Measurements from ENCODE around the gene PRC1.

Gene PRC1

DNA sequence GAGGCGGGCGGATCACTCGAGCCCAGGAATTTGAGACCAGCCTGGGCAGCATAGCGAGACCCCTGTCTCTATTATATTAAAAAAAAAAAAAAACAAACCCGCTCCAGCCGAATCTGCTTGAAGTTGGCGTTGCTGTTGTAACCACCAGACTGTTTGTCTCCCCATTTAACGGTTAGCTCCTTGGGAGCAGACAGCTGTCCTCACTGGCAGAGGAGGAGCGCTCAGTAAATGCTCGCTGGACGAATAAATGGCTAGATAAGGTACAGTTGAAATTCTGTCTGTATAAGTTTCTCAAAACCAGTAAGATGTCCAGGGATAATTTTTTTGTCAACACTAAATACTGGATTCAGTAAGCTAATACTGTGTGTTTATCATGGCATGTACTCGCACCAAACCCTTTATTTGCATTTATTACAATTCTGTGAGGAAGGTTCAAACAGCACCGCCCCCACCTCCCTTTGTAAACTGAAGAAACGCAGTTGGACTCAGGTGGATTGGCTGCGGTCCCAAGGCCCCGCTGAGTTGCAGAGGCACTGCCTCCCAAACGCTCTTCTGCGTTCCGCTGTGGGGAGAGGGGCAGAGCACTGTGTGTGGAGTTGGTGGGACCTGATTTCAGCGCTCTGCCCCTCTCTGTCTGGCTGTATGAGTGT is 38.6 kb downstream of the PRC1 start:
- DNase-seq (ENCODE audit: low read depth in 3 of 3) = no peak

- DNase-seq (ENCODE audit: low read depth in 3 of 3) = peak; percentile 76 to 92 (median 78)
Measured at GRCh38 chr15:90954712-90955623, 39.4 kb downstream of the PRC1 start, which contains the start of gene RCCD1. RCCD1 (plus strand) TSS chr15:90954884; CDS start chr15:90956735, 1,851 bp downstream.

GRCh38 chr15:90953947-90954711 is 40.2 kb downstream of the PRC1 start:
- DNase-seq (ENCODE audit: low read depth in 3 of 3) = no peak

- DNase-seq (ENCODE audit: low read depth in 3 of 3) = no peak
Measured at GRCh38 chr15:90952901-90953677, 41.2 kb downstream of the PRC1 start.

DNA sequence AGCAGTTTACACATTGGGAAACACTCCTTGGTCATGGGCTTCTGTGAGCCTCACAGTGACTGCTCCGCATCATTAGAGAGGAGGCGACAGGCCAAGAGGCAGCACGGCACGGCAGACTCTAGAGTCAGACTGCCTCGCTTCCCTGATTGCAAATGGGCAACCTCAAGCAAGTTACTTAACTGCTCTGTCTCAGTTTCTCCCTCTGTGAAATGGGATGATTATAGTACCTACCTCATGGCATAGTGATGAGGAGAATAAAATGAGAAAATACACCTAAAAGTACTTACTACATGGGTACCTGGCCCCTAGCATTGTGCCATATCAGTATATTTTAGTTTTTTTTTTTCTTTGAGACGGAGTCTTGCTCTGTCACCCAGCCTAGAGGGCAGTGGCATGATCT is 43.7 kb downstream of the PRC1 start:
- no peak for DNase-seq (ENCODE audit: low read depth in 3 of 3)

GRCh38 chr15:90949979-90950675 is 44.2 kb downstream of the PRC1 start:
- no peak for DNase-seq (ENCODE audit: low read depth in 3 of 3)

GRCh38 chr15:90948506-90948905 is 45.8 kb downstream of the PRC1 start:
- no peak for DNase-seq (ENCODE audit: low read depth in 3 of 3)

DNA sequence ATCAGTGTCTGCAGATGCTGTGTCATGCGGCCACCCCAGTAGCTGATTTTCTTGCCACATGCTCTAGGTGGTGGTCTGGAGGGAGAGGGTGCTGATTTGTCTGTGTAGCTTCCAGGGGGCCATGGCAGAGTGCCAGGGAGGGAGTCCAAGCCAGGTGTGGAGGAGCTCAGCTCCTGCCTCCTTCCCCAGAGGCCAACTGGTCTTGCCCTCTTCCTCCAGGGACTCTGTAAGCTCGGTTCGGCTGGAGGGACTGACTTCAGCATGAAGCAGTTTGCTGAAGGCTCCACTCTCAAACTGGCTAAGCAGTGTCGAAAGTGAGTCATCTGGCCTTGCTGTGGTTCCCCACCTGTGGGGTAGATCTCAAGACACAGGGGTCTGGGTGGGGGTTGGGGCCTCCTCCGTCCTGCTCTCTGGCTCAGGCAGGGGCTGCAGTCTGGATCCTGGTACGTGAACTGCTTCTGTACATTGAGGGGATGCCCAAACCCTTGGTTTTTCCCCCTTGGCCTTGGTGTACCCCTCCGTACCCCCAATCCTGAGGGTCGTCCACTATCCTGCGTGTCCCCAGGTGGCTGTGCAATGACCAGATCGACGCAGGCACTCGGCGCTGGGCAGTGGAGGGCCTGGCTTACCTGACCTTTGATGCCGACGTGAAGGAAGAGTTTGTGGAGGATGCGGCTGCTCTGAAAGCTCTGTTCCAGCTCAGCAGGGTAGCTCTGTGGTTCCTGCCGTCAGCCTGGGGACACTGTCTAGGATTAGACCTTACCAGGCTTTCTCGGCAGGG is 46.6 kb downstream of the PRC1 start:
- DNase-seq (ENCODE audit: low read depth in 3 of 3) = no peak

- no peak for DNase-seq (ENCODE audit: low read depth in 3 of 3)
Measured at GRCh38 chr15:90946941-90947576, 47.3 kb downstream of the PRC1 start.

DNA sequence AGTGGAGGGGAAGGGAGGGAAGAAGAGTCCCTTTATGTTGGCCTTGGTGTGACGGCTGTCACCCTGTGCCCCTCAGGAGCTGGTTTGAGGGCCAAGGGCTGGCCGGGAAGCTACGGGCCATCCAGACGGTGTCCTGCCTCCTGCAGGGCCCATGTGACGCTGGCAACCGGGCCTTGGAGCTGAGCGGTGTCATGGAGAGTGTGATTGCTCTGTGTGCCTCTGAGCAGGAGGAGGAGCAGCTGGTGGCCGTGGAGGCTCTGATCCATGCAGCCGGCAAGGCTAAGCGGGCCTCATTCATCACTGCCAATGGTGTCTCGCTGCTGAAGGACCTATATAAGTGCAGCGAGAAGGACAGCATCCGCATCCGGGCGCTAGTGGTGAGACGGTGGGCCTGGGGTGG is 47.8 kb downstream of the PRC1 start:
- DNase-seq (ENCODE audit: low read depth in 3 of 3) = no peak

DNA sequence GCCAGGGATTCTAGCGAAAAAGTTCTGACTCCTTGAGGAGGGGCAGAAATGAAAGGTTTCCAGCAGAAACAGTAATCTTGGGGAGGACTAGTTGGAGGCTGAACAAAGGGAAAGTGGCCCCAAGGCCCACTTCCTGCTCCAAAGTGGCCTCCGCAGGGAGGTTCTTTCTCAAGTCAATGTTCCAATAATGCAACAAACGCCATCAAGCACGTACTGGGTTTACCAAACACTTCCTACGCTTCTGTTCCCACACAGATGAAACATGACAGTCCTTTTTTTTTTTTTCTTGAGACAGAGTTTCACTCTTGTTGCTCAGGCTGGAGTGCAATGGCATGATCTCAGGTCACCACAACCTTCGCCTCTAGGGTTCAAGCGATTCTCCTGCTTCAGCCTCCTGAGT is 49.2 kb downstream of the PRC1 start:
- DNase-seq (ENCODE audit: low read depth in 3 of 3) = no peak

- DNase-seq (ENCODE audit: low read depth in 3 of 3) = no peak
Measured at GRCh38 chr15:90942354-90943120, 51.8 kb downstream of the PRC1 start.

DNA sequence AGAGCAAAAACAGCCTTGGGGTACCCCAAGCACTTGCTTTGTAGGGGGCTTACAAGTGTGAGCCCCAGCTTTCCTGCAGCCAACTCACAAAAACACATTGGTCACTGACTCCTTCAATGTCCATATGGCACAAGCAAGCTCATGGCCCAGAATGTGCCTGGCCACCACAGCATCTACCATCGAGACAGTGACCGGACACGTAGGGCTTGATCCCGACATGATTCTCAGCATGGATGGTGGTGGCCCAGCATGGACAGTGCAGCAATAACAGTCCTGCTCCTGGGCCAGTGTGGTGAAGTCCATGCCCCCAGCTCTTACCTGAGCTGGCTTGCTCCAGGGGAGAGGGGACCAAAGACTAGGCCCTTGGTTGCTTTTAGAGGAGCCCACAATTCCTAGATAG is 53.3 kb downstream of the PRC1 start:
- no peak for DNase-seq (ENCODE audit: low read depth in 3 of 3)

DNA sequence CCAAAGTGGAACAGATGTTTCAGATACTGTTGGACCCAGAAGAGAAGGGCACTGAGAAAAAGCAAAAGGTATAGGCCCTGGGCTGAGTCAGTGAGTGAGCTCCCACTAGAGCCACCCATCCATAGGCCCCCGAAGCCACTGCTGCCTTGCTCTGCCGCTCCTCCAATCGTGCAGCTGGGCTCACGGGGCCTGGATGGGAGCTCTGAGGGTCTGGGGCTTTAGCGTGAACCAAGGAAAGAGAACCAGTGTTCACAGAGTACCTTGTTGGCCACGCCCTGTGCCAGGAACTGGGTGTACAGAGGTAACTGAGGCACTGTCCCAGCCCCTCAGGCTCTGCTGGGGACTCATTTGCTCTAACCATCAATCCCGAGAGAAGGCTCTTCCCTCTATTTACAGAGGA is 54.6 kb downstream of the PRC1 start:
- DNase-seq (ENCODE audit: low read depth in 3 of 3) = no peak

- DNase-seq (ENCODE audit: low read depth in 3 of 3) = no peak
Measured at GRCh38 chr15:90938261-90938660, 56.1 kb downstream of the PRC1 start.

GRCh38 chr15:90936823-90937222 is 57.5 kb downstream of the PRC1 start:
- DNase-seq (ENCODE audit: low read depth in 3 of 3) = no peak

DNA sequence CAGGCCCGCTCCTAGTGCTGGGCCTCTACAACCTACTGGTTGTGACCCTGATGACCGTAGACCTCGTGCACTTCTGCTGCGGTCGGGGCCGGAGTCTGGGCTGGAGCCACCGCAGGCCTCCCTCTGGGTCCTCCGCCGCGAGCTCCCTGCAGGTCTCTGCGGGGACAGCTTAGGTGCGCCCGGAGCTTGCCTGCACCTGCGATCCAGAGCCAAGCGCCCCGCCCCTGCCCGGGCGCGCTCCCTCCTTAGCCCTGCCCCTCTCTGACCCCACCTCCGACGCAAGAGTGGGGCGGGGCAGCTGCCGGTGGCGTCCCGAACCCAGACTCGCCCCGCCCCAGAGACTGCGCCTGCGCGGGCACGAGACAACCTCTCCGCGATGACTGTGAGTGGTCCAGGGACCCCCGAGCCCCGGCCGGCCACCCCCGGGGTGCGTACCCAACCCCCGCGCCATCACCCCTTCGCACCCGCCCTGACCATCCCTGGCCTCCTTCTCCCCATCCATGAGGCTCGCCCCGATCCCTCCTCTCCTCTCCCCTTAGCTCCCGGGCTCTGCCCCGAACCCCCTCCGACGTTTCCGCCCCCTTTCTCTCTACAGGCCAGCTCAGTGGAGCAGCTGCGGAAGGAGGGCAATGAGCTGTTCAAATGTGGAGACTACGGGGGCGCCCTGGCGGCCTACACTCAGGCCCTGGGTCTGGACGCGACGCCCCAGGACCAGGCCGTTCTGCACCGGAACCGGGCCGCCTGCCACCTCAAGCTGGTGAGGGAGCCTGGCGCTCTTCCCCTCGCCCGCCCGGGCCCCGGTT is 59.2 kb downstream of the PRC1 start, which contains the start of gene UNC45A:
Gene UNC45A (plus strand): TSS at position 337 of the 803 bp plus-strand sequence. CDS start 40 bp downstream, at position 377.
- peak; percentile 87 to 96 (median 92) for DNase-seq (ENCODE audit: low read depth in 3 of 3)

Measured in stimulated activated CD4-positive, alpha-beta T cell treated with anti-CD3 and anti-CD28 coated beads, TNF-alpha, amount 100 ng/mL, for 24 hours (primary cell).